Neural progenitor cell (in vitro differentiated cells): Measurements from ENCODE around the gene ENTREP3.

Experiments used
- EZH2 ChIP-seq: fragments of 200-600 bp; sonication (generic); IDR thresholded peaks from 2 replicates; pipeline ENCODE4 v1.6.1; 2017; ENCODE audit warnings: antibody characterized with exemption, mild to moderate bottlenecking, moderate library complexity
- EZH2phosphoT487 ChIP-seq: fragments of 200-600 bp; sonication (generic); IDR thresholded peaks from 2 replicates; pipeline ENCODE4 v1.6.1; 2017; ENCODE audit warnings: antibody characterized with exemption
- TF ChIP-seq, protein P1 (sequence below): fragments of 200-600 bp; sonication (generic); IDR thresholded peaks from 2 replicates; pipeline ENCODE4 v1.5.1; 2017; ENCODE audit warnings: antibody characterized with exemption, mild to moderate bottlenecking

DNA sequence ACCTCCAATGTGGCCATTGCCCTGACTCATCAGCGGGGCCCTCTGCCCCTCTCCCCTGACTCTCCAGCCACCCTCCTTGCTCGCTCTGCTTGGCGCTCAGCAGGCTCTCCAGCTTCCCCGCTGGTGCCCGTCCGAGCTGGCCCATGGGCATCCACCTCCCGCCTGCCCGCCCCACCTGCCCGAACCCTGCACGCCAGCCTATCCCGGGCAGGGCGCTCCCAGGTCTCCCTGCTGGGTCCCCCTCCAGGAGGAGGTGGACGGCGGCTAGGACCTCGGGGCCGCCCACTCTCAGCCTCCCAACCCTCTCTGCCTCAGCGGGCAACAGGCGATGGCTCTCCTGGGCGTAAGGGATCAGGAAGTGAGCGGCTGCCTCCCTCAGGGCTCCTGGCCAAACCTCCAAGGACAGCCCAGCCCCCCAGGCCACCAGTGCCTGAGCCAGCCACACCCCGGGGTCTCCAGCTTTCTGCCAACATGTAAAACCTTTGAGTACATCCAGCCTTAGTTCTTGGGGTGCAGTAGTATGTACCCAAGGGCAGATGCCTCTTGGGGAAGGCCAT is 32.8 kb upstream of the ENTREP3 start:
- TF ChIP-seq, protein P1, sequence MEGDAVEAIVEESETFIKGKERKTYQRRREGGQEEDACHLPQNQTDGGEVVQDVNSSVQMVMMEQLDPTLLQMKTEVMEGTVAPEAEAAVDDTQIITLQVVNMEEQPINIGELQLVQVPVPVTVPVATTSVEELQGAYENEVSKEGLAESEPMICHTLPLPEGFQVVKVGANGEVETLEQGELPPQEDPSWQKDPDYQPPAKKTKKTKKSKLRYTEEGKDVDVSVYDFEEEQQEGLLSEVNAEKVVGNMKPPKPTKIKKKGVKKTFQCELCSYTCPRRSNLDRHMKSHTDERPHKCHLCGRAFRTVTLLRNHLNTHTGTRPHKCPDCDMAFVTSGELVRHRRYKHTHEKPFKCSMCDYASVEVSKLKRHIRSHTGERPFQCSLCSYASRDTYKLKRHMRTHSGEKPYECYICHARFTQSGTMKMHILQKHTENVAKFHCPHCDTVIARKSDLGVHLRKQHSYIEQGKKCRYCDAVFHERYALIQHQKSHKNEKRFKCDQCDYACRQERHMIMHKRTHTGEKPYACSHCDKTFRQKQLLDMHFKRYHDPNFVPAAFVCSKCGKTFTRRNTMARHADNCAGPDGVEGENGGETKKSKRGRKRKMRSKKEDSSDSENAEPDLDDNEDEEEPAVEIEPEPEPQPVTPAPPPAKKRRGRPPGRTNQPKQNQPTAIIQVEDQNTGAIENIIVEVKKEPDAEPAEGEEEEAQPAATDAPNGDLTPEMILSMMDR = no peak
- TF ChIP-seq EZH2phosphoT487 (no peak), EZH2 (no peak)
